AG04450 (cell line): ENCODE results near the gene LRP1B. TPM values are rescaled to one million over a fixed set of nuclear protein-coding genes. Genes with fewer than 3 reads are reported as not detected.

ENCODE experiments used
- CTCF ChIA-PET: fragments of 300-600, 350-600 bp; formaldehyde crosslinking; extraction: SDS; loops from one replicate; lab custom pipeline; 2022; ENCODE audit warnings: antibody characterized with exemption, inconsistent platforms; lab: Charles Lee
- POLR2A ChIA-PET: fragments of 350-600 bp; formaldehyde crosslinking; extraction: SDS; loops from one replicate; lab custom pipeline; 2021; ENCODE audit warnings: antibody characterized with exemption, inconsistent platforms; lab: Yijun Ruan, JAX
- DNase-seq: peaks from one replicate; pipeline ENCODE4 v3.0.0-alpha.2; 2011; ENCODE audit warnings: low read depth, low spot score
- H3K27ac ChIP-seq: one replicate; pipeline ENCODE4 v1.5.1; 2012; ENCODE audit warnings: low read depth, low read length, control low read depth
- H3K27me3 ChIP-seq: one replicate; pipeline ENCODE4 v1.6.0; 2012; ENCODE audit warnings: low read length; ENCODE audit not compliant: control insufficient read depth, insufficient read depth
- H3K4me3 ChIP-seq: 2 replicates; pipeline ENCODE4 v1.5.1; 2011; ENCODE audit warnings: mild to moderate bottlenecking, low read depth, low read length, control low read depth
- H3K9me3 ChIP-seq: 2 replicates; pipeline ENCODE4 v1.5.1; 2012; ENCODE audit warnings: low read length; ENCODE audit not compliant: control insufficient read depth, insufficient read depth
- CTCF ChIP-seq: IDR thresholded peaks from 2 replicates; pipeline ENCODE4 v1.5.1; 2011; ENCODE audit warnings: low read depth, low read length, control low read depth, inconsistent platforms
- polyA plus RNA-seq: library from polyadenylated mRNA; depleted of rRNA; stranded (reverse); fragments of >200 nt; gene quantifications from 2 replicates; pipeline ENCODE4 v1.2.3, GENCODE V29; 2011

LRP1B gene
- polyA plus RNA-seq, 1 experiment: 0.15 TPM

- Histone ChIP-seq H3K4me3 (no peak overlapping the region), H3K9me3 (no peaks in the 10 kb centered on the region), H3K27ac (no peak overlapping the region), H3K27me3 (no peaks in the 10 kb centered on the region)
- no peak for DNase-seq
- POLR2A ChIA-PET: no interaction called here
- no peak for TF ChIP-seq CTCF
- CTCF ChIA-PET: no interaction called here
Measured at GRCh38 chr2:141653184-141653583, 477.6 kb downstream of the LRP1B start.

GRCh38 chr2:141652308-141652707 is 478.5 kb downstream of the LRP1B start:
- CTCF ChIA-PET: no interaction called here

GRCh38 chr2:141647353-141647752 is 483.5 kb downstream of the LRP1B start:
- TF ChIP-seq CTCF: no peak
- POLR2A ChIA-PET: no interaction called here
- DNase-seq: no peak
- H3K4me3 ChIP-seq: no peak overlapping the region
- CTCF ChIA-PET: interaction anchor here (0.7 kb wide), 1 partner anchor 597 kb away, joined by 3 read pairs; no protein-coding TSS in a partner anchor
- H3K27me3 ChIP-seq: no peaks in the 10 kb centered on the region
- H3K27ac ChIP-seq: no peak overlapping the region
- no peaks in the 10 kb centered on the region for H3K9me3 ChIP-seq

More at GRCh38 chr2:141652308-141652707, 478.5 kb downstream of the LRP1B start:
- H3K27ac ChIP-seq: no peak overlapping the region
- H3K27me3 ChIP-seq: no peaks in the 10 kb centered on the region
- TF ChIP-seq CTCF: no peak
- POLR2A ChIA-PET: no interaction called here
- H3K4me3 ChIP-seq: no peak overlapping the region
- no peak for DNase-seq
- no peaks in the 10 kb centered on the region for H3K9me3 ChIP-seq

- no peaks in the 10 kb centered on the region for H3K9me3 ChIP-seq
- no peaks in the 10 kb centered on the region for H3K27me3 ChIP-seq
- ChIA-PET POLR2A (no interaction called here), CTCF (no interaction called here)
- no peak for DNase-seq
- no peak overlapping the region for H3K27ac ChIP-seq
- TF ChIP-seq CTCF: no peak
- H3K4me3 ChIP-seq: no peak overlapping the region
Measured at GRCh38 chr2:141641462-141641861, 489.4 kb downstream of the LRP1B start.

GRCh38 chr2:141639809-141640208 is 491.0 kb downstream of the LRP1B start:
- ChIA-PET POLR2A (no interaction called here), CTCF (no interaction called here)
- no peak overlapping the region for H3K4me3 ChIP-seq
- no peaks in the 10 kb centered on the region for H3K27me3 ChIP-seq
- no peak for DNase-seq
- H3K27ac ChIP-seq: no peak overlapping the region
- H3K9me3 ChIP-seq: no peaks in the 10 kb centered on the region
- no peak for TF ChIP-seq CTCF
